Hepatocyte (in vitro differentiated cells): Measurements from ENCODE around the gene HOXA5. TPM values are rescaled to one million over a fixed set of nuclear protein-coding genes. Genes with fewer than 3 reads are reported as not detected.

Experiments used
- DNase-seq: peaks from one replicate; pipeline ENCODE4 v3.0.0-alpha.2; 2016; ENCODE audit warnings: low spot score
- H2AFZ ChIP-seq: fragments of 200-600 bp; sonication (generic); 2 replicates; pipeline ENCODE4 v1.6.0; 2016; ENCODE audit warnings: antibody characterized with exemption, mild to moderate bottlenecking
- H3K27ac ChIP-seq: fragments of 200-600 bp; sonication (generic); 2 replicates; pipeline ENCODE4 v1.5.1; 2016; ENCODE audit warnings: mild to moderate bottlenecking
- H3K27me3 ChIP-seq: fragments of 200-600 bp; sonication (generic); 2 replicates; pipeline ENCODE4 v1.6.1; 2016
- H3K36me3 ChIP-seq: fragments of 200-600 bp; sonication (generic); replicated peaks from 2 replicates; pipeline ENCODE4 v1.5.1; 2016; ENCODE audit warnings: low read depth; ENCODE audit not compliant: insufficient read depth
- H3K4me1 ChIP-seq: fragments of 200-600 bp; sonication (generic); 2 replicates; pipeline ENCODE4 v1.5.1; 2016; ENCODE audit warnings: mild to moderate bottlenecking, moderate library complexity; ENCODE audit not compliant: insufficient read depth
- H3K4me2 ChIP-seq: fragments of 200-600 bp; sonication (generic); 2 replicates; pipeline ENCODE4 v1.6.0; 2016
- H3K4me3 ChIP-seq: fragments of 200-600 bp; sonication (generic); 2 replicates; pipeline ENCODE4 v1.5.1; 2016; ENCODE audit warnings: mild to moderate bottlenecking
- H3K79me2 ChIP-seq: fragments of 200-600 bp; sonication (generic); 2 replicates; pipeline ENCODE4 v1.6.0; 2017; ENCODE audit warnings: mild to moderate bottlenecking
- H3K9me2 ChIP-seq: fragments of 200-600 bp; sonication (generic); replicated peaks from 2 replicates; pipeline ENCODE4 v1.6.0; 2017; ENCODE audit warnings: mild to moderate bottlenecking; ENCODE audit not compliant: insufficient read depth
- H3K9me3 ChIP-seq: fragments of 200-600 bp; sonication (generic); 2 replicates; pipeline ENCODE4 v1.5.1; 2016; ENCODE audit warnings: low read depth, mild to moderate bottlenecking
- H4K20me1 ChIP-seq: fragments of 200-600 bp; sonication (generic); 2 replicates; pipeline ENCODE4 v1.6.0; 2016; ENCODE audit warnings: mild to moderate bottlenecking; ENCODE audit not compliant: insufficient read depth, poor library complexity, severe bottlenecking
- CTCF ChIP-seq: fragments of 200-600 bp; sonication (generic); IDR thresholded peaks from 2 replicates; pipeline ENCODE4 v1.5.1; 2016; ENCODE audit warnings: antibody characterized with exemption, mild to moderate bottlenecking; ENCODE audit not compliant: poor library complexity
- EZH2 ChIP-seq: fragments of 200-600 bp; sonication (generic); IDR thresholded peaks from 2 replicates; pipeline ENCODE4 v1.6.1; 2016; ENCODE audit warnings: antibody characterized with exemption, mild to moderate bottlenecking, borderline replicate concordance
- EZH2phosphoT487 ChIP-seq: fragments of 200-600 bp; sonication (generic); IDR thresholded peaks from one replicate; pipeline ENCODE4 v1.6.1; 2018; ENCODE audit warnings: antibody characterized with exemption, mild to moderate bottlenecking, low read depth, moderate library complexity; ENCODE audit not compliant: unreplicated experiment, severe bottlenecking
- WGBS: methylation state at CpG from one replicate; pipeline ENCODE4 v1.1.6; 2016; ENCODE audit warnings: low lambda C conversion rate; ENCODE audit errors: missing lambda C conversion rate; 5-methylcytosine and 5-hydroxymethylcytosine counted together
- polyA plus RNA-seq: library from polyadenylated mRNA; unstranded; fragments of >200 nt; fragmentation: Nextera tagmentation; extraction: Ambion mirVana; gene quantifications from 2 replicates; pipeline ENCODE4 v1.2.1, GENCODE V29; 2016
- total RNA-seq: library from RNA; depleted of rRNA; stranded (reverse); fragments of >200 nt; gene quantifications from 2 replicates; pipeline ENCODE4 v1.2.3, GENCODE V29; 2014

HOXA5 gene
- total RNA-seq (0.08 and 0.70 TPM in 2 replicates), polyA plus RNA-seq (0.41 and 0.92 TPM in 2 replicates)

- Histone ChIP-seq H3K79me2 (no peaks in the 10 kb centered on the region), H3K4me3 (peak within 1 kb of the TSS; percentile 26), H3K4me1 (peaks cover 20% of the 10 kb centered on the region), H3K36me3 (no peaks in the 10 kb centered on the region), H3K9me2 (no peaks in the 10 kb centered on the region), H3K27ac (no peak within 1 kb of the TSS), H3K27me3 (peaks cover 99% of the 10 kb centered on the region), H2AFZ (peak within 1 kb of the TSS; percentile 68), H3K4me2 (peak within 1 kb of the TSS; percentile 96), H3K9me3 (no peaks in the 10 kb centered on the region), H4K20me1 (no peaks in the 10 kb centered on the region)
- no peak for DNase-seq
- TF ChIP-seq EZH2 = peak; percentile 79
- peak; percentile 3 for TF ChIP-seq EZH2phosphoT487
- peak; percentile 56 for TF ChIP-seq CTCF
- 5% methylated on average over 68 of the region's 86 CpGs for WGBS
Measured at GRCh38 chr7:27143023-27143949, at the start of gene HOXA5. TSS of gene HOXA5 (minus strand) at chr7:27143681. CDS start at chr7:27143607, 74 bp downstream.

- DNase-seq = no peak
- peaks cover 88% of the 10 kb centered on the region for H3K27me3 ChIP-seq
- TF ChIP-seq EZH2 (peak; percentile 34), CTCF (no peak), EZH2phosphoT487 (no peak)
Measured at GRCh38 chr7:27192546-27193334, 49.3 kb upstream of the HOXA5 start.

GRCh38 chr7:27191833-27192545 lies 48.5 kb upstream of the HOXA5 start:
- no peak for DNase-seq
- peak overlapping the region; percentile 97 for H3K27ac ChIP-seq
- peaks cover 88% of the 10 kb centered on the region for H3K27me3 ChIP-seq
- peaks cover 35% of the 10 kb centered on the region for H3K4me1 ChIP-seq
- TF ChIP-seq EZH2phosphoT487 = no peak
- TF ChIP-seq EZH2 = peak; percentile 75
- peaks cover 98% of the 10 kb centered on the region for H3K79me2 ChIP-seq
- H2AFZ ChIP-seq = no peak overlapping the region
- no peaks in the 10 kb centered on the region for H3K9me2 ChIP-seq
- WGBS = 13% methylated on average over 42 of the region's 42 CpGs
- H4K20me1 ChIP-seq = peaks cover 21% of the 10 kb centered on the region
- H3K4me2 ChIP-seq = peak overlapping the region; percentile 96
- no peaks in the 10 kb centered on the region for H3K9me3 ChIP-seq
- H3K36me3 ChIP-seq = no peaks in the 10 kb centered on the region
- H3K4me3 ChIP-seq = peak overlapping the region; percentile 34

More at GRCh38 chr7:27192546-27193334, 49.3 kb upstream of the HOXA5 start:
- H4K20me1 ChIP-seq = peaks cover 25% of the 10 kb centered on the region
- H3K9me2 ChIP-seq = no peaks in the 10 kb centered on the region
- 8% methylated on average over 67 of the region's 78 CpGs for WGBS
- H3K27ac ChIP-seq = peak overlapping the region; percentile 97
- H2AFZ ChIP-seq = peak overlapping the region; percentile 52
- peaks cover 98% of the 10 kb centered on the region for H3K79me2 ChIP-seq
- H3K9me3 ChIP-seq = no peaks in the 10 kb centered on the region
- peaks cover 35% of the 10 kb centered on the region for H3K4me1 ChIP-seq
- H3K4me2 ChIP-seq = peak overlapping the region; percentile 96
- H3K4me3 ChIP-seq = peak overlapping the region; percentile 34
- H3K36me3 ChIP-seq = no peaks in the 10 kb centered on the region
